ENCODE measurements around the gene TIAM2. TPM values are rescaled to one million over a fixed set of nuclear protein-coding genes. Genes with fewer than 3 reads are reported as not detected.
"Not testable (repeated sequence)": the region's sequence is repeated elsewhere in the genome, so short reads cannot be mapped to it uniquely, and the experiment has no call there.

TIAM2 gene
- total and polyA plus RNA-seq, 9 donors, result 9.1 to 15.6 (median 10.3) TPM

GRCh38 chr6:155100591-155100990 lies 105.5 kb downstream of the TIAM2 start:
- TF ChIP-seq EP300 (IDR thresholded peaks at IDR 0.05), result no peak
- no peak for TF ChIP-seq POLR2A (IDR thresholded peaks at IDR 0.05)
- TF ChIP-seq CTCF (IDR thresholded peaks at IDR 0.05), result no peak
- WGBS, 3 donors, result 94 to 99% (median 96%) methylated on average over 6 of the region's 6 CpGs
- H3K27me3 ChIP-seq, result no peaks in the 10 kb centered on the region
- no peaks in the 10 kb centered on the region for H3K9me3 ChIP-seq
- no peak for DNase-seq
- H3K4me1 ChIP-seq (ENCODE audit: insufficient read depth), result no peaks in the 10 kb centered on the region
- intact Hi-C loops (cut with DNase I), result no loop called here
- no peaks in the 10 kb centered on the region for H3K36me3 ChIP-seq
- no peak overlapping the region for H3K27ac ChIP-seq
- H3K4me3 ChIP-seq, result no peak overlapping the region

GRCh38 chr6:155103083-155103645 lies 108.0 kb downstream of the TIAM2 start:
- H3K4me1 ChIP-seq (ENCODE audit: insufficient read depth); DNase-seq; H3K36me3 ChIP-seq; H3K27ac ChIP-seq; intact Hi-C loops (cut with DNase I); H3K9me3 ChIP-seq; H3K4me3 ChIP-seq; H3K27me3 ChIP-seq: not testable (repeated sequence)
- WGBS, 3 donors, result 45 to 59% (median 49%) methylated on average over 9 of the region's 9 CpGs

- intact Hi-C loops (cut with DNase I), result no loop called here
Measured at GRCh38 chr6:155103816-155104366, 108.8 kb downstream of the TIAM2 start.

GRCh38 chr6:155106456-155107115 lies 111.5 kb downstream of the TIAM2 start:
- Histone ChIP-seq H3K27me3 (no peaks in the 10 kb centered on the region), H3K4me3 (no peak overlapping the region), H3K36me3 (no peaks in the 10 kb centered on the region), H3K4me1 (ENCODE audit: insufficient read depth) (no peaks in the 10 kb centered on the region), H3K9me3 (no peaks in the 10 kb centered on the region), H3K27ac (no peak overlapping the region)
- DNase-seq, result no peak
- 68 to 78% (median 77%) methylated on average over 8 of the region's 8 CpGs for WGBS, 3 donors
- TF ChIP-seq EP300 (IDR thresholded peaks at IDR 0.05) (no peak), CTCF (IDR thresholded peaks at IDR 0.05) (no peak), POLR2A (IDR thresholded peaks at IDR 0.05) (no peak)
- intact Hi-C loops (cut with DNase I), result no loop called here

More at GRCh38 chr6:155103816-155104366, 108.8 kb downstream of the TIAM2 start:
- TF ChIP-seq CTCF (IDR thresholded peaks at IDR 0.05) (no peak), EP300 (IDR thresholded peaks at IDR 0.05) (no peak), POLR2A (IDR thresholded peaks at IDR 0.05) (no peak)
- H3K27me3 ChIP-seq, result no peaks in the 10 kb centered on the region
- H3K9me3 ChIP-seq, result no peaks in the 10 kb centered on the region
- 30 to 41% (median 37%) methylated on average over 5 of the region's 5 CpGs for WGBS, 3 donors
- no peak overlapping the region for H3K27ac ChIP-seq
- no peaks in the 10 kb centered on the region for H3K4me1 ChIP-seq (ENCODE audit: insufficient read depth)
- no peaks in the 10 kb centered on the region for H3K36me3 ChIP-seq
- H3K4me3 ChIP-seq, result no peak overlapping the region
- DNase-seq, result no peak

Measured in ovary (tissue), 9 donors.